SJSA1 (cell line): ENCODE measurements around the gene ZNF592. TPM values are rescaled to one million over a fixed set of nuclear protein-coding genes. Genes with fewer than 3 reads are reported as not detected.
A peak's percentile ranks its signal among the peaks of the same experiment; 100 is the strongest.

ENCODE experiments used
- DNase-seq, 2 experiments: peaks; one replicate each; pipeline ENCODE4 v3.0.0-alpha.2; 2015 to 2020; ENCODE audit warnings: low spot score in 2 of 2, low read depth in 1 of 2
- H3K27ac ChIP-seq: fragments of 250-450 bp; sonication (Bioruptor Pico); 2 replicates; pipeline ENCODE4 v1.5.1; 2020; ENCODE audit warnings: mild to moderate bottlenecking, moderate library complexity
- H3K27me3 ChIP-seq: fragments of 250-450 bp; sonication (Bioruptor Pico); replicated peaks from 2 replicates; pipeline ENCODE4 v1.5.1; 2020; ENCODE audit warnings: mild to moderate bottlenecking, moderate library complexity
- H3K36me3 ChIP-seq: fragments of 250-450 bp; sonication (Bioruptor Pico); 2 replicates; pipeline ENCODE4 v1.5.1; 2020; ENCODE audit warnings: mild to moderate bottlenecking
- H3K4me1 ChIP-seq: fragments of 250-450 bp; sonication (Bioruptor Pico); replicated peaks from 2 replicates; pipeline ENCODE4 v1.6.1; 2021; ENCODE audit warnings: mild to moderate bottlenecking
- H3K4me3 ChIP-seq: fragments of 250-450 bp; sonication (Bioruptor Pico); 2 replicates; pipeline ENCODE4 v1.5.1; 2020; ENCODE audit warnings: mild to moderate bottlenecking
- H3K9me3 ChIP-seq: fragments of 250-450 bp; sonication (Bioruptor Pico); replicated peaks from 2 replicates; pipeline ENCODE4 v1.5.1; 2020; ENCODE audit warnings: mild to moderate bottlenecking
- total RNA-seq: library from RNA; depleted of rRNA; stranded (reverse); fragments of >200 nt; shearing (Covaris generic); gene quantifications from 2 replicates; pipeline ENCODE4 v1.2.3, GENCODE V29; 2014

The ZNF592 gene
- total RNA-seq, 1 experiment from 2014 or later: 10.4 TPM

- H3K36me3 ChIP-seq: peaks cover 78% of the 10 kb centered on the region
- H3K4me3 ChIP-seq: no peak overlapping the region
- no peaks in the 10 kb centered on the region for H3K9me3 ChIP-seq
- H3K4me1 ChIP-seq: 0 out of 2 replicates have a peak, but pooled peaks cover 3% of the 10 kb centered on the region
- DNase-seq: no peak
- peak overlapping the region; percentile 10; the same call in 1 of the 2 replicates for H3K27ac ChIP-seq
- no peaks in the 10 kb centered on the region for H3K27me3 ChIP-seq
Measured at GRCh38 chr15:84797212-84797611, 48.8 kb downstream of the ZNF592 start.

GRCh38 chr15:84797801-84798200 is 49.4 kb downstream of the ZNF592 start:
- no peak overlapping the region for H3K4me3 ChIP-seq
- H3K27me3 ChIP-seq: no peaks in the 10 kb centered on the region
- H3K36me3 ChIP-seq: peaks cover 75% of the 10 kb centered on the region
- H3K27ac ChIP-seq: no peak overlapping the region
- H3K4me1 ChIP-seq: 0 out of 2 replicates have a peak, but pooled peaks cover 3% of the 10 kb centered on the region
- no peaks in the 10 kb centered on the region for H3K9me3 ChIP-seq
- DNase-seq: no peak

GRCh38 chr15:84798436-84798946 is 50.1 kb downstream of the ZNF592 start:
- DNase-seq: no peak
- H3K36me3 ChIP-seq: peaks cover 74% of the 10 kb centered on the region
- H3K27me3 ChIP-seq: no peaks in the 10 kb centered on the region
- no peaks in the 10 kb centered on the region for H3K9me3 ChIP-seq
- 0 out of 2 replicates have a peak, but pooled peaks cover 3% of the 10 kb centered on the region for H3K4me1 ChIP-seq
- no peak overlapping the region for H3K4me3 ChIP-seq
- no peak overlapping the region for H3K27ac ChIP-seq

GRCh38 chr15:84799511-84800187 is 51.3 kb downstream of the ZNF592 start:
- Histone ChIP-seq H3K27ac (no peak overlapping the region), H3K36me3 (peaks cover 77% of the 10 kb centered on the region), H3K27me3 (no peaks in the 10 kb centered on the region), H3K9me3 (no peaks in the 10 kb centered on the region), H3K4me3 (no peak overlapping the region), H3K4me1 (0 out of 2 replicates have a peak, but pooled peaks cover 3% of the 10 kb centered on the region)
- no peak for DNase-seq

GRCh38 chr15:84800365-84800806 is 52.0 kb downstream of the ZNF592 start:
- H3K4me1 ChIP-seq: 0 out of 2 replicates have a peak, but pooled peaks cover 3% of the 10 kb centered on the region
- H3K4me3 ChIP-seq: no peak overlapping the region
- H3K9me3 ChIP-seq: no peaks in the 10 kb centered on the region
- no peak overlapping the region for H3K27ac ChIP-seq
- DNase-seq: no peak
- H3K27me3 ChIP-seq: no peaks in the 10 kb centered on the region
- H3K36me3 ChIP-seq: peaks cover 82% of the 10 kb centered on the region

- Histone ChIP-seq H3K27me3 (no peaks in the 10 kb centered on the region), H3K9me3 (no peaks in the 10 kb centered on the region), H3K36me3 (peaks cover 52% of the 10 kb centered on the region), H3K27ac (no peak overlapping the region), H3K4me1 (no peaks in the 10 kb centered on the region), H3K4me3 (no peak overlapping the region)
- no peak for DNase-seq
Measured at GRCh38 chr15:84804005-84804900, 55.9 kb downstream of the ZNF592 start.

- H3K4me3 ChIP-seq: no peak overlapping the region
- H3K4me1 ChIP-seq: no peaks in the 10 kb centered on the region
- peaks cover 42% of the 10 kb centered on the region for H3K36me3 ChIP-seq
- DNase-seq: no peak
- H3K9me3 ChIP-seq: no peaks in the 10 kb centered on the region
- H3K27me3 ChIP-seq: no peaks in the 10 kb centered on the region
- no peak overlapping the region for H3K27ac ChIP-seq
Measured at GRCh38 chr15:84805221-84805620, 56.8 kb downstream of the ZNF592 start.

GRCh38 chr15:84807228-84807627 is 58.8 kb downstream of the ZNF592 start:
- Histone ChIP-seq H3K4me1 (no peaks in the 10 kb centered on the region), H3K27ac (no peak overlapping the region), H3K36me3 (peaks cover 25% of the 10 kb centered on the region), H3K4me3 (no peak overlapping the region), H3K27me3 (no peaks in the 10 kb centered on the region), H3K9me3 (no peaks in the 10 kb centered on the region)
- DNase-seq: no peak

GRCh38 chr15:84810073-84810840 is 61.9 kb downstream of the ZNF592 start:
- Histone ChIP-seq H3K4me3 (no peak overlapping the region), H3K27me3 (no peaks in the 10 kb centered on the region), H3K4me1 (no peaks in the 10 kb centered on the region), H3K27ac (no peak overlapping the region), H3K9me3 (no peaks in the 10 kb centered on the region), H3K36me3 (peaks cover 3% of the 10 kb centered on the region; the same call in 1 of the 2 replicates)
- no peak for DNase-seq

- DNase-seq: no peak
- no peaks in the 10 kb centered on the region for H3K9me3 ChIP-seq
- no peak overlapping the region for H3K27ac ChIP-seq
- H3K27me3 ChIP-seq: no peaks in the 10 kb centered on the region
- H3K4me3 ChIP-seq: no peak overlapping the region
- H3K36me3 ChIP-seq: no peaks in the 10 kb centered on the region
- H3K4me1 ChIP-seq: no peaks in the 10 kb centered on the region
Measured at GRCh38 chr15:84811151-84811550, 62.8 kb downstream of the ZNF592 start.

GRCh38 chr15:84811828-84812227 is 63.4 kb downstream of the ZNF592 start:
- Histone ChIP-seq H3K9me3 (no peaks in the 10 kb centered on the region), H3K27ac (no peak overlapping the region), H3K36me3 (no peaks in the 10 kb centered on the region), H3K27me3 (no peaks in the 10 kb centered on the region), H3K4me1 (no peaks in the 10 kb centered on the region), H3K4me3 (no peak overlapping the region)
- DNase-seq: no peak

GRCh38 chr15:84812842-84813241 is 64.5 kb downstream of the ZNF592 start:
- Histone ChIP-seq H3K9me3 (no peaks in the 10 kb centered on the region), H3K27me3 (no peaks in the 10 kb centered on the region), H3K4me3 (no peak overlapping the region), H3K36me3 (no peaks in the 10 kb centered on the region), H3K27ac (no peak overlapping the region), H3K4me1 (peaks cover 5% of the 10 kb centered on the region)
- DNase-seq: no peak

GRCh38 chr15:84813435-84813834 is 65.0 kb downstream of the ZNF592 start:
- DNase-seq: no peak
- Histone ChIP-seq H3K27me3 (no peaks in the 10 kb centered on the region), H3K4me1 (peaks cover 10% of the 10 kb centered on the region), H3K4me3 (no peak overlapping the region), H3K27ac (no peak overlapping the region), H3K36me3 (no peaks in the 10 kb centered on the region), H3K9me3 (no peaks in the 10 kb centered on the region)
